Right hindlimb (tissue), 1 donor: ENCODE measurements around the gene CYP3A7.
"Not testable (repeated sequence)": the region's sequence is repeated elsewhere in the genome, so short reads cannot be mapped to it uniquely, and the experiment has no call there.

Source experiments
- DNase-seq: peaks from one replicate; pipeline ENCODE4 v3.0.0-alpha.2; 2018

The CYP3A7 gene

DNA sequence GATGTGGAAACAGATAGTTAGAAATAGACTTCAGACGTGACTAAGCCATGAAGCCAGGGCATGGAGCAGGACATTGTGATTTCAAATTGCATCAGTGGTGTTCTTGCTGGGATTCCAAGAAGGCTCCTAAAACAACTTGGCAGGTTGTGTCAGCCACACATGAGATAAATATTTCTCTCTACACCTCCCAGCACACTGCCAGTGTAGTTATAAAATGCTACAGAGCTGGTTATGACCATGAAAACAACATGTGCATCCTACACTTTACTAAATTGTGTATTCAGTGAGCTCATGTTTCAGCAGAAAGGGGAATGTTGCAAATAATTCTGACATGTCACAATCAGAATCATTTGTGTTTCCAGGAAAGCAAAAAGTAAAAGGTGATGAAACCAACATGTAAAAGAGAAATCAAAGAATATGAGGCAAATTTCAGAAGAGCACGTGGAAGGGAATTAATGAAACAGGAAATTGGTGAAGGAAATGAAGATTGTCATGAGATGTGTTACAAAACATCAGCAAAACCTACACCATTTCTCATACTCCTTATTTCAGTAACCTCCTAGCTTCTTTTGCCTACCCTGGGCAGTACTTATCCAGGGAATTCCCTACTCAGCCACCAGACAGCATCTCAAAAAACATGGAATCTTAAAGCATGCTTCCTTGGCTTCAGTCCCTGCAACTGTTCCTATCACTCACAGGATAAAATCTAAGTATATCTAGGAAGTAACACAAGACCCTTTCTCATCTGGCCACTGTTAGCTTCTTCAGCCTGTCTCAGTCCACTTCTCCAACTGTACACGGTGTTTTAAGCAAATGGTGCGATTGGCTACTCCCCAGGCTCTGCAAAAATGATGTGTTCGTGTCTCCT, 5.8 kb upstream of the CYP3A7 start:
- DNase-seq = no peak

DNA sequence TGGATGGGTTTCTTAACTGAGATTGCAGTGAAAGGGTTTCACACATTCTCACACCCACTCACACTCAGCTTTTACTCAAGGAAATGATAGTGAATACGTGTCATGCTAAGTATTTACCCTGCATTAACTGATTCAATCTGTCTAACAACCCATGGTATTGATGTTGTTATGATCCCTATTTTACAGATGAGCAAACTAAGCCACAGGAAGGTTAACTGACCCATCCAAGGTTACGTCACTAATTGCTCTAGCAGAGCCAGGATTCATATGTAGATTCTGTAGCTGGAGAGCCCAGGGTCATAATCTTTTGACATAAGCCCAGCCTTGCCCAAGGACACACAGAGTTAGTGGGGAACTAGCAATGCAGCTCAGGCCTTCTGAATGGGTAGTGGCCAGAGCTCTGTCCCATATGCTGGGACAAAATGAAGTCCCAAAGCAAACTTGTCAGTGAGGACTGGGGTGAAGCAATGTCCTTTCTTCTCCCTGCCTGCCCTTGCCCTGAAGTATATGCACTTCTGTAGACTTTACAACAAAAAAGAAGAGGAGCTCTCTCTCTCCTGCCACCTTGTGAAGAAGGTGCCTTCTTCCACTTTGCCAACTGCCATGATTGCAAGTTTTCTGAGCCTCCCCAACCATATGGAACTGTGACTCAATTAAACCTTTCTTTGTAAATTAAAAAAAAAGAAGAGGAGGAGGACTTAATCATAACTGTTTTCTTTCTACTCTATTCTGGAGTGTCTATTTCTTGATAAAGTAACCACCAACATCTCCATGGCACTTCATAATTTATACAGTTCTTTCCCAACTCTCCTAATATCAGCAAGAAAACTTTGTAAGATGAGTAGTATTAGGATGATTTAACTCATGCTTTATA, 4.9 kb upstream of the CYP3A7 start:
- no peak for DNase-seq

DNA sequence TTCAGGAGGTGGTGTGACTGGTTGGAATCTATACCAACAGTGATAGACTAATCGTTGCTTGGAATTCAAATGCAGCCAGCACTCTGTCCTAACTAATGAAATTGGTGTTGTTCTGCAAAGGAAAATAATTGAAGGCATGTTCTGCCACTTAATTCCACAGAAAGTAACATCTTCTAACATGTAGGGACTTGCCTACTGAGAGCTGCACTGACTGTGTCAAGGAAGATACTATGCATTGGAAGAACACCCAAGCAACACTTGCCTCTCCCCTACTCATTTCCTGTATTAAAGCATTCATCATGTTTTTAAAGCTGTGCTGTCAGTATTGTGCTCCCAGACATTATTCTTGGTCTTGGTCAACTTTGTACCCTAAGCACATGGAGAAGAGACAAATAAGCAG, 2.7 kb upstream of the CYP3A7 start:
- no peak for DNase-seq

DNA sequence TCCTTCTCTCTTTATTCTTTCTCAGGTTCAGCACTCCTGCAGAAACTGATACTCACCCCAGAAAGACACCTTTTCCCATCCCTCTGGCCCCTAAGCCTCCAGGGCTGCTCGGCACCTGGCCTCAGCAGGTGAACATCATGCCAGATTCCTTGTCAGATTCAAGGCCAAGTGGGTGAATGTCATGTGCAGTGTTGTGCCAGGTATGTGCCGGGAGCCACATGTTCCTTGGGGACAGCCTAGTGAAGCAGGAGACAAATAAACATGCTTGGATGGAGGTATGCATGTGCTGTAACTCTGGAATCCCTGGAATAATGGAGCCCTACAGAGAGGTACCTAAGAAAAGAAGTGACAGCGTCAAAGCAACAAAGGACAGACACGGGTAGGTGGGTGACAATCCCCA, 1.7 kb upstream of the CYP3A7 start:
- not testable (repeated sequence) for DNase-seq

DNA sequence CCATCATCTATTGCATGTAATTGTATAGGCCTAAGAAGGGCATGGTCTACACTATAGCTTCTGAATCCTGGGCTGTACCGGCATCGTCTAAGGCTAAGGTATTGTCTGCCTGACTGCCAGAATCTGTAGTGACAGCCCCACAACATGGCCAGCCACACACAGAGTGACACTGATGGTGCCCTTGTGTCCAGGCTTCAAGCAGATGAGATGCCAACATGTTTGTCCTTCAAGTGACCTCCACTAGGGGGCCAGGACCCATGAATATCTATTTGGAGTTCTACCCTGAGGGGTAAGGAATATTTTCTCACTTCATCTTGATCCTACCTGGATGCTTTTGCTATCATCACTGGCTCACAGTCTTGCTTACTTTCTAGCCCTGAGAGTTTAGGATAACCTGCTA, 1.5 kb downstream of the CYP3A7 start:
- DNase-seq = no peak

DNA sequence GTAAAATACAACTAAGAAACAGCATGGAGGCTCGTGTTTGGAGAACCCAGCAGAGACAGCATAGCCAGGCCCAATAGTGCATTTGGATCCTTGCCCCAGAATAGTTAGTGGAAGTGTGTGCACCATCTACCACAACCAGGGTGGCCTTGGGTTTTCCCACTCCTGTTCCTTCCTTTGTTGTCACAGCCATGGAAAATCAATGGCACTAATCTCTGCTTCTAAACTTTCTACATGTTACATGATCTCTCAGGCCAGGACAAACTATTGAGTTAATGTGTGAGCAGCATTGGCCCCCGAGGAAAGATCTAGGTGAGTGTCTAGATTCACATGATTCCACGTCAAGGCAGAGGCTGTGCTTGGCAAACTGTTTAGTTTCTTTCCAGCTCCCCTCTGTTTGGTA, 2.0 kb downstream of the CYP3A7 start:
- no peak for DNase-seq

DNA sequence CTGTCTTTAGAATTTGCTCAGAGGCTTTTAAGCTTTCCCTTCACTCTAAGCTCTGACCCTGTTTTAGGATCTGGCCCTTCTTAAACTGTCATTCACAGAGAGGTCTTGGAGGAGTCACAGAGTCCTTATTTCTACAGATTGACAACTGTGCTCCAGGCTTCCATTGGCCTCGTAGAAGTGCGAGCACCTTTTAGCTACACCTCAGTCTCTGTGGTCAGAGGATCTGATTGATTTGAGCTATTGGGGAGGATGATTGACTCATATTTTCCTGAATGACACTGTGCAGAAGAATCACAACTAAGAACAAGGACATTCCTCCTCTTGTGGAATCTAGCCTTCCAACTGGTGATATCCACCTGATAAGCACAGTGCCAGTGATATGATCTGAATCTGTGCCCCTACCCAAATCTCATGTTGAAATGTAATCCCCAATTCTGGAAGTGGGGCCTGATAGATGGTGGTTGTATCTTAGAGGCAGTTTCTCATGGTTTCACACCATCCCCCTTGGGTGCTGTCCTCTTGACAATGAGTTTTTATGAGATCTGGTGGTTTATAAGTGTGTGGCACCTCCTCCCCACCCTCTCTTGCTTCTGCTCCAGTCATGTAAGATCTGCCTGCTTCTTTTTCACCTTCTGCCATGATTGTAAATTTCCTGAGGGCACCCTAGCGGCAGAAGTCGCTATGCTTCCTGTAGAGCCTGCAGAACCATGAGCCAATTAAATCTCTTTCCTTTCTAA, 3.2 kb downstream of the CYP3A7 start:
- DNase-seq = no peak

DNA sequence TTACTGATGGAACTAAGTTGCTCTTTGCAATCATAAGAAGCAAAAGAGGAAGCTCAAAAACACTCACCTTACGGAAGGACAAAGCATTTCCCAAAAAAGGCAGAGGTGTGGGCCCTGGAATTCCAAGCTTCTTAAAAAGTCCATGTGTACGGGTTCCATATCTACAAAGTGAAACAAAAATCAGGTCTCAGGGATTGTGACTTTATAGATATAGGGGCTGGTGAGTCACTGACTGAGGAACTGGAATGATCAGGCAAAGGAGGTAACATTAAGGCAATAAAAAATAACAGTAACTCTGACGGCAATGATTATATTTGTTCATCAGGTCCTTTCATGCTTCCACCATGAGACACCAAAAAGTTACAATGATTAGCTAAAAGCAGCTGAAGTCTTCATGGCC, 4.0 kb downstream of the CYP3A7 start:
- no peak for DNase-seq

DNA sequence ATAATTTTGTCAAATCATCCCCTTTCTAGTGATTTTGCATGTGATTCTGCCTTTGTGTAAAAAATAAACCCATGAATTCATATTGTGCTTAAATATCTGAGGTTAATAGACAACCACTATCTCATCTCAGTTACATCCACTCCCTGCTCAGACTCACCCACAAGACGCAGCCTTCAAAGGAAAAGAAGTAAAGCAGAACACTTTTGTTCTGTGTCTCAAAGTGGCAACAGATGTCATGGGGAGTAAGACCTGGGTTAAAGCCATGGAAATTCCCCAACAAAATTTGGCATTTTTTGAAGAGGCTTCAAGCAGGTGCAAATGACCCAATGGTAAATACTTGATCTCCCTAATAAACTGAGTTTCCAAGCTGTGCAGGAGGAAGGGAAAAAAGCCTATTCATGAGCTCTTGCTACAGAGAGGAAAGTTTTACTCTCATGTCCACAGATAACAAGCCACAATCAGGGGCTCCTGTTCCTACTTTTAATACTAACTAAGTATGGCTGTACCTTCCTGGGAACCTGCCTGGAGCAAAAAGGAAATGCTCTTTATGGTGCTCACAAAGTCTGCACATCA, 4.7 kb downstream of the CYP3A7 start:
- DNase-seq = no peak

DNA sequence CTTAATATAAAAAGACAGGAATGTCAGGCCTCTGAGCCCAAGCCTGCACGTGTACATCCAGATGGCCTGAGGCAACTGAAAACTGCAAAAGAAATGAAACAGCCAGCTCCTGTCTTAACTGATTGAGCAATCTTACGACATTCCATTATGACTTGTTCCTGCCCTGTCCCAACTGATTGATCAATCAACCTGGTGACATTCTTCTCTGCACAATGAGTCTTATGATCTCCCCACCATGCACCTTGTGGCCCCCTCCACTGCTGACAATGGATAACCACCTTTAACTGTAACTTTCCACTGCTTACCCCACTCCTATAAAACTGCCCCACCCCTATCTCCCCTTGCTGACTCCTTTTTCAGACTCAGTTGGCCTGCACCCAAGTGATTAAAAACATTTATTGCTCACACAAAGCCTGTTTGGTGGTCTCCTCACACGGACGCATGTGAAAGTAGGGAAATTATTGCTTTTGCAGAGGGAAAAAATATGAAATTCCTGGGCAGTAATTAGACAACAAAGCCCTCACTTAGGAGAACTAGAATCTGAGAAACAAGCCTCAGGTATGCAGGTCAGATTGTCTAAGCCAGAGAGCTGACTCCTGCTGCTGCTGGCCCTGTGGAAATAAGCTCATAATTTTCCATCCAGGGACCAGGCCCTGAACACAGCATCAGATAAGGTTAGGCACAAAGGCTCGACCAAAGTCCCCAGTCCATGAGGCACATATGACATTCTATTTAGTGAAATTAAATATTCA, 5.3 kb downstream of the CYP3A7 start:
- DNase-seq = no peak

DNA sequence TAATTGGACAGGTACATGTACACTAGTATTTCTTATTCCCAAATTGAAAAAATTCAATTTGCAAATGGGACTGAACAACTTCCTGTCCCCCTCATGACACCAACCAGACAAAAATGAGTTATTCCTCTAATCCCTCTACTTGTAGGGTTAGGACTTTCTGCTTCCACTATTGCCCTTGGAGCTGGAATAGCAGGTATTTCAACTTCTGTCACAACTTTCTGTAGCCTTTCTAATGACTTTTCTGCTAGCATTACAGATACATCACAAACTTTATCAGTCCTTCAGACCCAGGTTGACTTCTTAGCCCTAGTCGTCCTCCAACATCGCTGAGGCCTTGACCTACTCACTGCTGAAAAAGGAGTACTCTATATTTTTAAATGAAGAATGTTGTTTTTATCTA, 6.4 kb downstream of the CYP3A7 start:
- DNase-seq = no peak

DNA sequence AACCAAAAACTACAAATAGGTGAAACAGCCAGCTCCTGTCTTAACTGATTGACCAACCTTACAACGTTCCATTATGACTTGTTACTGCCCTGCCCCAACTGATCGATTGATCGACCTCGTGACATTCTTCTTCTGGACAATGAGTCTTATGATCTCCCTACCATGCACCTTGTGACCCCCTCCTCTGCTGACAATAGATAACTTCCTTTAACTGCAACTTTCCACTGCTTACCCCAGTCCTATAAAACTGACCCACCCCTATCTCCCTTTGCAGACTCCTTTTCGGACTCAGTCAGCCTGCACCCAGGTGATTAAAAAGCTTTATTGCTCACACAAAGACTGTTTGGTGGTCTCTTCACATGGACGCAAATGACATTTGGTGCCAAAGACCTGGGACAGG, 11.8 kb downstream of the CYP3A7 start:
- not testable (repeated sequence) for DNase-seq

DNA sequence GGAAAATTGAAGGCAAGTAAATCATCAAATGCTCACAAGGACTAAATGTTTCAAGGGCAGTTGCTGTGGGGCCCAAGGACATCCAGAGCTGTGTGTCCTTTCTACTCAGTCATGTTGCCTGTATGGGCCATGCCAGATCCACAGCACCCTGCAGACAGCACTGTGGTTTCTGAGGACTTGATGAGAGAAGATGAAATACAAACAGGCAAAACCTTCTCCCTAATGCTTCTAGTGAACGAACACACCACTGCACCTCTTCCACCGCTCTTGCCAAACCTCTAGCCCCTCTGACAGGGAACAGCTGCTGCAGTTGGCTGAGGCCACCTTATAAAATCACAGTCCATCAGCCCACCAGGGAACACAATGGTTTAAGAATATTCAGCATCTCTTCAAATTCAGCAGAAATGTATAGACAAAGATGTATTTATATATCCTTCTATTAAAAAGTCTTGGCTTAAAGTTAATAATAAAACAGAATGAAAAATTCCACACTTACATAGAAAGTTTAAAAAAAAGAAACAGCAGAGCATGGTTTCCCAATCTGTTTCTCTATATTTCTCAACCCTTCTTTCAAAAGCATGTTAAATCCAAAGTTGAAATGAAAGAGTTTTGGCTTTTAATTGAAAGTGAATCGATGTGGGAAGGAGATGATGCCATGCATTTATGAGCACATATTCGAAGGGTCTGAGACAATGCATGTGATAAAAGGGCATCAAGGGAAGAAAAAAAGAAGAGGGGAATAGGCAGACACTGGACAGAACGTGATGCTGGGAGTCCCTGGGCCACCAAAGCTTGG, 14.0 kb downstream of the CYP3A7 start:
- DNase-seq = peak; percentile 26

DNA sequence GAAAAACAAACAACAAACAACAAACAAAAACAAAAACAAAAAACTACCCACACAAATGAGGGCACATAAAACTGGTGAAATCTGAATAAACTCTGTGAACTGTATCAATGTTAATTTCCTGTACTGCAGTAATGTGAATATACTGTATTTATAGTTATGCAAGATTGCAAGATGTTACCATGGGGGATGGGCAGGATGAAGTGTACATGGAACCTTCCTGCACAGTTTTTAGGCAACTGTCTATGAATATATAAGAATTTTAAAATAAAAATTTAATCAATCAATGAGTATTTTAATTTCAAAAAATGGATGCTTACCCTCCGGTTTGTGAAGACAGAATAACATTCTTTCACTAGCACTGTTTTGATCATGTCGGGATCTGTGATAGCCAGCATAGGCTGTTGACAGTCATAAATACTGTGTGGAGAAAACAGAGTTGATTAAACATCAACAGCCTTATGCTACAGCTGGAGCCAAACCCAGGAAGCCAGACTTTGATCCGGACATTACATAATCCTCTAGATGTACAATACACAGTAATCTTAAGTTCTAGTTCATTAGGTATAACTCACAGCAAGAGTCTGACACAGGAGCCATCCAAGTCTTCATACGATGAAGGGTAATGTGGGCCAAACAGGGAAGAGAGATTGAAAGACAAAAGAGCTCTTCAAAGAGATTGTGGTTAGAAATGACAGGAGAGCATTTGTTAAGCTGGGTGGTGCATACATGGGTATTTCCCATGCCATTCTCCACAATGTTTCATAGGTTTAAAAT, 14.8 kb downstream of the CYP3A7 start:
- no peak for DNase-seq

DNA sequence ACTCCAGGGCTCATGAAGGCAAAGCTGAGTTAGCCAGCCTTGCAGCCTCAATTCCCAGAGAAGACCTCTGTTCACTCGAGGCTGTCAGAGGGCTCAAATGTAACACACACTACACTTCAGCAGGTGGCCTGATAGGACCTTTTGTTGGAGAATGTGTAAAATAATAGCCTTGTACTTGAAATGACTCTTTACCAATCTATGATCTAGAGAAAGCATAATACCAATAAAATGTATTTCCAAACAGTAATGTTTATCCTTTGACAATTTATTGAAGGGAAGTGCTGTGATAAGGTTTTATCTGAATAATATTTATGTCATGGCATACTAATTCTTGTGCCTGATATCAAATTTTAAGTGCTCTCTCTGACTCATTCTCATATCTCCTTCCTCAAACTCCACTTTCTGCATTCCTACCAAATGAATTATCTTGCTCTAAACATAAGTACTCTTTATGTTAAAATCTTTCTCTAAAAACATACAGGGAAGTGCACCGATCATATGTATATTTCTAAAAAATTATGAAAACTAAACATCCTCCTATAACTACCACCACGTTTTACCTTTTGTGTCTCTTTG, 20.9 kb downstream of the CYP3A7 start:
- no peak for DNase-seq

DNA sequence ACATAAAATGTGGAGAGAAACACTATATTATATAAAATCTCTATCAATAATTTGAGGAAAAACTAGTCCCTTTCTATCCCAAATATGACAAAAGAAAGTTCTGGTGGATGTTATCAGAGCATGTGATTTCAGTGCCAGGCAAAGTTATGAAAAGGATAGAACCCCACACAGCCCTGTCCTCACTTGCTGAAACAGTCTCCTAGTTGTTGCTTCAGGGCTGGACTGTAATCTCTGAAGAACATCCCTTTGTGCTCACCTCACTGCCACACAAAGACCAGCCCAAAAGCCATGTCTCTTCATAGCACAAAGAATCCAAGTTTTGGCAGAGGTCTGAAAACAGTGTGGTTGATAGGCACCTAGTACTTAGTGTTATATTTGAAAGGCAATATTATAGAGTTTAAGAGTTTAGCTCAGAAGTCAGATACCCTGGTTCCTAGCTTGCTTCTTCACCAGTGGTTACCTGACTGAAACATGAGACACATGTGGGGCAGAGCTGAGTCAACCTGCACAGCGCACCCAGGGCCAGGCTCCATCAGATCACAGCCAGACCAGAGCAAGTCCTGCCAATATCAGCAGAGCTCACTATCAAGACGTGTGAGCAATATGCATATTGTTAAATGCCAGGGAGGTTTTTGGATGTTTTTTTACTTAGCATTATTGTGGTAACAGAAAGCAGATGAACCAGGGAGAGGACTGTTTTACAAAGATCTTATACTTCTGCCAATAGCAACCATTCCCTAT, 25.0 kb downstream of the CYP3A7 start:
- no peak for DNase-seq

DNA sequence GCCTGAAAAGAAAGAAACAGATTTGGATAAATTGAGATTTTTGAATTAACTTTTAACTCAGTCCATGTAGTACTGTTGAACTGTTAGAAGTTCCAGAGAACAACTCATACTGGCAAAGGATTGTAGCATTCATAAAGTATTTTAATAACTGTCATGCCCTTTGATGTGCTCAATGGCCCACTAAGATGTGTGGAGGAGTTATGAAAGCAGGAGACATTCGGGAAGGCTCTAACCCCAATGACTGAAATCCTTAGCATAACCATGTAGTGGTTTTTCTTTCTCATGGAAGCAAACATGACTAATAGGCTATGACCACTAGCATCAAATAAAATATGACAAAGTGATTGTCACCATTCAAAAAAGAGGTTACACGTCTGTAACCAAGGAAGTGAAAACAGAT, 25.7 kb downstream of the CYP3A7 start:
- DNase-seq = no peak

DNA sequence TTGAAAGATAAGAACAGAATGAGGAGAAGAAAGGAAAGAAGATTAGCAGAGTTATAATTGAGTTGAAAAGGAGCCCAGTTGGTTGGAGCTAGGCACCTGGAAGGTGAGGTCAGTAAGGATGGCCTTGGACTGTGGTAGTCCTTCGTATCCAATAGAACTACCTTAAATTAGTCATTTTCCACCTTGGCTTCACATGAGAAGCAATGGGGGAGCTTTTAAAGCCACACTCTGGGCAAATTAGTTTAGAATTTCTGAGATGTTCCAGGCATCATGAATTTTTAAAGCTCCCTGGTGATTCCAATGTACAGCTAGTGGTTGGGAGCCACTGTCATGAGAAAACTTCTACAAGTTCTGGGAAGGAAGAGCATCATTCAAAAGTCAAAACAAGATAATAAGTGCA, 27.9 kb downstream of the CYP3A7 start:
- DNase-seq = no peak

DNA sequence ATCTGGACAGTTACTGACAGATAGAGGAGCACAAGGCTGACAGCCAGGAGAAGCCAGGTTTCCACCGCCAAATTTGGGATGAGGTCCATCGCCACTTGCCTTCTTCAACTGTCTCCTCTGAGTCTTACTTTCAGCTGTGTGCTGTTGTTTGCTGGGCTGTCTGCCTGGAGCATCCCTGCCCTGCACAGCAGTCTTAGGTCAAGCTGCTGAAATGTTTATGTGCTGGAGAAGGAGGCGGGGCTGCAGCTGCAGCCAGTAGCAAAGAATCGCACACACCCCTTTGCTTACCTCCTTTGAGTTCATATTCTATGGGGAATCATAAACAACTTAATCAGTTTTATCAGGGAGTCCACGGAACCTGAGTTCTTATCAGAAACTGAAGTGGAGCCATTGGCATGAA, 35.0 kb downstream of the CYP3A7 start:
- no peak for DNase-seq
